TTC549 (cell line): ENCODE data around the gene LRRTM4.

ENCODE experiments used
- FAIRE-seq: peaks from 2 replicates; lab custom pipeline; 2012; peaks lifted over from hg19 to GRCh38; lab: Jason Lieb, UNC

The LRRTM4 gene

GRCh38 chr2:77521931-77522470 lies at the start of gene LRRTM4:
TSS of gene LRRTM4 (minus strand) at chr2:77522376.
- FAIRE-seq, result no peak

GRCh38 chr2:77571545-77571944 lies 49.4 kb upstream of the LRRTM4 start:
- FAIRE-seq, result no peak

GRCh38 chr2:77567723-77568122 lies 45.5 kb upstream of the LRRTM4 start:
- no peak for FAIRE-seq

- FAIRE-seq, result no peak
Observed at GRCh38 chr2:77566582-77566981, 44.4 kb upstream of the LRRTM4 start.

GRCh38 chr2:77566131-77566530 lies 44.0 kb upstream of the LRRTM4 start:
- no peak for FAIRE-seq

- no peak for FAIRE-seq
Observed at GRCh38 chr2:77552956-77553355, 30.8 kb upstream of the LRRTM4 start.

- no peak for FAIRE-seq
Observed at GRCh38 chr2:77538031-77538430, 15.9 kb upstream of the LRRTM4 start.

- FAIRE-seq, result no peak
Observed at GRCh38 chr2:77522888-77523287, 712 bp upstream of the LRRTM4 start.

GRCh38 chr2:77521548-77521891 lies 656 bp downstream of the LRRTM4 start:
- FAIRE-seq, result no peak

GRCh38 chr2:77520641-77521547 lies 1.3 kb downstream of the LRRTM4 start:
- FAIRE-seq, result no peak

- FAIRE-seq, result no peak
Observed at GRCh38 chr2:77519888-77520506, 2.2 kb downstream of the LRRTM4 start.

- FAIRE-seq, result no peak
Observed at GRCh38 chr2:77519164-77519887, 2.9 kb downstream of the LRRTM4 start.

- FAIRE-seq, result no peak
Observed at GRCh38 chr2:77518311-77518710, 3.9 kb downstream of the LRRTM4 start.

- FAIRE-seq, result no peak
Observed at GRCh38 chr2:77513191-77513590, 9.0 kb downstream of the LRRTM4 start.

- FAIRE-seq, result no peak
Observed at GRCh38 chr2:77512507-77512906, 9.7 kb downstream of the LRRTM4 start.

- peak; percentile 9 for FAIRE-seq
Observed at GRCh38 chr2:77508511-77508910, 13.7 kb downstream of the LRRTM4 start.

- FAIRE-seq, result no peak
Observed at GRCh38 chr2:77507657-77508056, 14.5 kb downstream of the LRRTM4 start.

GRCh38 chr2:77488141-77488540 lies 34.0 kb downstream of the LRRTM4 start:
- no peak for FAIRE-seq

- no peak for FAIRE-seq
Observed at GRCh38 chr2:77487074-77487803, 34.9 kb downstream of the LRRTM4 start.

GRCh38 chr2:77484026-77484425 lies 38.1 kb downstream of the LRRTM4 start:
- no peak for FAIRE-seq

- no peak for FAIRE-seq
Observed at GRCh38 chr2:77479895-77480294, 42.3 kb downstream of the LRRTM4 start.

GRCh38 chr2:77479395-77479794 lies 42.8 kb downstream of the LRRTM4 start:
- FAIRE-seq, result no peak
